ENCODE data around the gene GRM6.

DNA sequence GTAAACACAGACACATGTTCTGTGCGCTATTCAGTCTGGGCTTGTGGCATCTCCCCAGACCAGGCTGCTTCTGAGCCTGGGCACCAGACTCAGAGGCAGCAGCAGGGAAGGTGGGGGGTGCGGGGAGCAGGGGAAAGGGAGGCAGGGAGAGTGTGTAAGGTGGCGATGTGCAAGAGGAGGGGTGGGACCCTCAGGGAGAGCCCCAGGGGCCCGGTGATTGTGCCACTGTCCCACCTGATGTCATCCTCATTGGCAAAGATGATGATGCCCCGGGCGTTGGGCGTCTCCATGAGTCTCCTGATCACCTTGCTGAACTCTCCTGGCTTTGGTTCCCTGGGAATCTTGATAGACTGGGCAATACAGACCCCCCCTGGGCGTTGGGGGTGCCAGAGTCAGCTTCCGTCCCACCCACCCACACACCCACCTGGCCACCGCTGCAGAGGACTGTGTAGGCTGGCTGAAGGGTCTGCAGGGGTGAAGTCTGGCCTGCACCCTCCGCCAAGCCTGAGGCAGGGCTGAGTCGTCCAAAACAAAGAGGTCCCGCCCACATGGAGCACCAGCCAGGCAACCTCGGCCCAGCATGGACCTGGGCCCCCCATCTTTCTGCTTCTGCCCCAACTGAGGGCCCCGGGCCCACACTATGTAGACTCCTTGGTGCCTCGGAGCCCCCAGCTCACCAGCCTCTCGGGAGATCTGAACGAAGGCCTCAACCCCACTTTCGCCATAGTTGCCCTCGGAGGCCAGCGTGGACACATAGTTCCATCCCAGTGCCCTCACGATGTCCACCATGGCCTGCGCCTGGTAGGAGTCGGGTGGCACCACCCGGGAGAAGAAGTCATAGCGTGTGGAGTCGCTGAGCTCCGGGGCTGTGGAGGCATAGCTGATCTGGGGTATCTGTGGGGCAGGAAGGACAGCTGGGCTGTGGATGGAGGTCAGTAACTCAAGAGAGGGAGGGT is 3.7 kb downstream of the GRM6 start:
- TF ChIP-seq POLR2AphosphoS5 (IDR thresholded peaks at IDR 0.05; ENCODE audit: low read depth, low read length) (no peak), REST (IDR thresholded peaks at IDR 0.05; ENCODE audit: insufficient read depth in 1 of 2, low read depth in 2 of 2, low read length in 2 of 2) (no peak), TAF1 (IDR thresholded peaks at IDR 0.05; ENCODE audit: borderline replicate concordance, insufficient read depth, low read length) (no peak)
